TTC549 (cell line): ENCODE measurements around the gene TMTC2.

Experiments used
- FAIRE-seq: peaks from 2 replicates; lab custom pipeline; 2012; peaks lifted over from hg19 to GRCh38; lab: Jason Lieb, UNC

Gene TMTC2

GRCh38 chr12:83142914-83143313, 456.2 kb downstream of the TMTC2 start:
- FAIRE-seq: no peak

- no peak for FAIRE-seq
These were observed 457.2 kb downstream of the TMTC2 start for GRCh38 chr12:83143950-83144349.

- no peak for FAIRE-seq
These were observed 458.7 kb downstream of the TMTC2 start for GRCh38 chr12:83145325-83145840.

- no peak for FAIRE-seq
These were observed 460.6 kb downstream of the TMTC2 start for GRCh38 chr12:83147341-83147740.

GRCh38 chr12:83149987-83150386, 463.3 kb downstream of the TMTC2 start:
- no peak for FAIRE-seq

GRCh38 chr12:83150465-83151189, 463.9 kb downstream of the TMTC2 start:
- FAIRE-seq: no peak

- no peak for FAIRE-seq
These were observed 466.5 kb downstream of the TMTC2 start for GRCh38 chr12:83153177-83153576.

- no peak for FAIRE-seq
These were observed 470.1 kb downstream of the TMTC2 start for GRCh38 chr12:83156815-83157214.

GRCh38 chr12:83157604-83158003, 470.9 kb downstream of the TMTC2 start:
- no peak for FAIRE-seq

GRCh38 chr12:83158613-83159207, 472.0 kb downstream of the TMTC2 start:
- FAIRE-seq: no peak

GRCh38 chr12:83161456-83161855, 474.8 kb downstream of the TMTC2 start:
- no peak for FAIRE-seq

- FAIRE-seq: no peak
These were observed 482.0 kb downstream of the TMTC2 start for GRCh38 chr12:83168751-83169150.

- no peak for FAIRE-seq
These were observed 485.7 kb downstream of the TMTC2 start for GRCh38 chr12:83172441-83172840.

GRCh38 chr12:83172866-83173649, 486.4 kb downstream of the TMTC2 start:
- FAIRE-seq: no peak

- no peak for FAIRE-seq
These were observed 493.3 kb downstream of the TMTC2 start for GRCh38 chr12:83179999-83180398.

- FAIRE-seq: no peak
These were observed 494.4 kb downstream of the TMTC2 start for GRCh38 chr12:83181074-83181473.

- FAIRE-seq: no peak
These were observed 496.4 kb downstream of the TMTC2 start for GRCh38 chr12:83183132-83183531.
